GM11168 (cell line): ENCODE measurements around the gene CDR2L.

Experiments used
- in situ Hi-C: fragments of 300-500 bp; cut with MboI; formaldehyde crosslinking; loops from one replicate; pipeline ENCODE4 v1.12.0; 2022; ENCODE audit warnings: low sequenced_read_pairs; ENCODE audit not compliant: unreplicated experiment

CDR2L gene

DNA sequence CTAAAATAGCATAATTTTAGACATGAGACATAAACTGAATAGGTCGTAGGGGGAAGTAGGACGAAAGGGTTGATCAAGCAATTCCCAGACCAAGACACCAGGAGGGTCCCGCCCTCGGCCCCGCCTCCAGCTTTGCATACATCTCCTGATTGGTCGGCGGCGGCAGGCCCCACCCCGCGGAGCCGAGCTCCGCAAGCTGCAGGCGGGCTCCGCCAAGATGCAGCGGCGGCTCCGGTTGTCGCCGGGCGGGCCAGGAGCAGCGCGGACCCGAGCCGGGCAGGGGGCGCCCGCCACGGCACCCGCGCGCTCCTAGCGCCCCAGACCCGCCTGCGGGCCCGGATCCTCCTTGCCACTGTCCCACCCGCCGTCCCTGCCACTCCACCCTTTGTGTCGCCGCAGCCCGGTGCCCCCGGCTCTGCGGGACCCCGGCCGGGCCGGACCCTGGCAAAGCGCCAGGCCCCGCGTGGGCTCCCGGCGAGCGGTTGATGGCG is at the start of gene CDR2L:
Gene CDR2L, plus strand, starts transcription at position 215 of the 491 bp plus-strand sequence. CDS start 412 bp downstream, outside the sequence.
- in situ Hi-C loops = no loop called here

DNA sequence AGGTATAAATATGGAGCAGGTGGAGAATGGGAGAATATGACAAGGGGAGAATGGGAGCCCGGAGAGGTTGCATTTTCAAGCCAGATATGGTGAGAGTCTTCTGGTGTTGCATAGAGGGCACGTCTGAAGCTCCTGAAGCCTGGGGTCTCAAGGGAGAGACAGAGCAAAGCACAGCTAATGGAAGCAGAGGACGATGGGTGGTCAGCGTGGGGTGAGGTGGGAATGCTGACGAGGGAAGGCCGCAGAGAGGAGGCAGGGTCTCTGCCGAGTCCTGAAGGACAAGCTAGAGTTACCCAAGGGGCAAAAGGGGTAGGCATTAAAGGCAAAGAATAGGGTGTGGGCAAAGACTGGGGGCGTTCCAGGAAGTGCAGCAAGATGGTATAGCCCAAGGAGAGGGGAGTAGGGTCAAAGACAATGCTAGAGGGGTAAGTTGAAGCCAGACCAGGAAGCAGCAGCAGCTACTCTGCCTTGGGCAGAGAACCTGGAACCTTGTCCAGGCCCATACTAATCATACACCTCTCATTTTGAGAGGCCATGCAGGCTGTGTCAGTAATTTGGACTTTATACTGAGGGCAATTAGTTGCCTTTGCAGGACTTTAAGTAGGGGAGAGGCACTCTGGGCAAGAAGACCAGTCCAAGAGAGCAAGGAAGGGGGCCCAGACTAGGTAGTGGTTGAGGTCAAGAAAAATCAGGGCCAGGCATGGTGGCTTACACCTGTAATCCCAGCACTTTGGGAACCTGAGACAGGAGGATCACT is 49.1 kb upstream of the CDR2L start:
- in situ Hi-C loops = no loop called here

DNA sequence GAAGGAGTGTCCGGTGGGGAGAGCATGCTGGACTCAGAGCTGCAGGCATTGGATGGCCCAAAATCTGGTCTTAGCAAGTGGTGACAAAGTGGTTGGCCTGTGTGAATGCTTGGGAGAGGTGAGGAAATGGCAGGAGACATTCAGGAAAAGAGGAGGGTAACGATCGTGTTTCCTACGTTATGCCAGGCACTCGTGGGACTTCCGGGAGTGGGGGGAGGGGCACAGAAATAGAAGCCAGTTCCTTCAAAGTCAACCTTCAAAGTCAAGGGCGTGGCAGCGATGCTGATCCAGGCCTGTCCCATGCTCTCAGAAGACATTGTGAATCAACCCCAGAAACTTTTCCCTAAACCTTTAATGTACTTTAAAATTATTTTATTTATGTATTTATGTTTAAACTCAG is 47.9 kb upstream of the CDR2L start:
- in situ Hi-C loops = no loop called here

DNA sequence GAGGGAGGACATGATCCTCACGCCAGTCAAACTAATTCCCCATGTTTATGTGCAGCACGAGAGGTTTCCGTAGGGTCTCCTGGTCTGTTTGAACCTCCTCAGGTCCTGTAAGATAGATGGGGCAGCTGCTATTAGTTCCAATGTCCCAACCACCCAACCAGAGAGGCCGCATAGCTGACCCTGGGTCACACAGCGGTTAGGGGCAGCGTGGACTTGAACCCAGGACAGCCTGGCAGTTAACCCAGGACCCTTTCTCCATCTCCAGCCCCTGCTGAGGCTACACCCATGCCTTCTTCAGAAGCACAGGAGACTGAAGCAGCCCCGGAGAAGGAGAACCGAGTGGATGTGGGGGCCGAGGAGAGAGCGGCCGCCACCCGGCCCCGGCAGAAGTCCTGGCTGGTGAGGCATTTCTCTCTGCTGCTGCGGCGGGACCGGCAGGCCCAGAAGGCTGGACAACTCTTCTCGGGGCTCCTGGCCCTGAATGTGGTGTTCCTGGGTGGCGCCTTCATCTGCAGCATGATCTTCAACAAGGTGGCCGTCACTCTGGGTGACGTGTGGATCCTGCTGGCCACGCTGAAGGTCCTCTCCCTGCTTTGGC is 46.2 kb upstream of the CDR2L start:
- in situ Hi-C loops = no loop called here

DNA sequence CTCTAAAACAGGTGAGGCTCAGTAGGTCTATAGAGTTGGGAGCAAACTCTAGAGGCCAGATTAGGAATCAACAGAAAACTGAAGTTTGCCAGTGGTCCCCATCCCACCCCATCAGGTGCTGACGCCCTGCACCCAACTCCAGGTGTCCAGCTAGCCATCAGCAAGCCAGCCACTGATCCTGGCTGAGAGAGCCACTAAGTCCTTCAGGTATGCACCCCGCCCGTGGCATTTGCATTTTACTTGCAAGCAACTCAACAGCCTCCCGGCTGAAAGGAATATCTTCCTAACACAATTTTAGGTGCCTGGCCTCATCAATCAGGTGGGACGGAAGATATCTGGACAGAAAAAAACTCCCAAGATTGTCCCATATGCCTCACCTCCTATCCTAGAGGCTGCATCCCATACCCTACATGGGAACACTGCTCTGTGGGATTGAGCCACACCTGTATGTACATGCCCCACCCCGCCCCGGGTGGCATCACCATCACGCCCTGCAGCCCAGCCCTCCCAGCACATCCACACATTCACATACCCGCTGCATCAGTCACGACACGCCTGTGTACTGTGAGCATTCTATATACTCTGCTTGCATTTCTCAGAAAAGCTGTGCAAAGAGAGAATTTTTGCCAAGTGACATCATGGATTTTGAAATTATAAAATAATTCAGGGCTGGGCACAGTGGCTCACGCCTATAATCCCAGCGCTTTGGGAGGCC is 43.5 kb upstream of the CDR2L start:
- in situ Hi-C loops = no loop called here

DNA sequence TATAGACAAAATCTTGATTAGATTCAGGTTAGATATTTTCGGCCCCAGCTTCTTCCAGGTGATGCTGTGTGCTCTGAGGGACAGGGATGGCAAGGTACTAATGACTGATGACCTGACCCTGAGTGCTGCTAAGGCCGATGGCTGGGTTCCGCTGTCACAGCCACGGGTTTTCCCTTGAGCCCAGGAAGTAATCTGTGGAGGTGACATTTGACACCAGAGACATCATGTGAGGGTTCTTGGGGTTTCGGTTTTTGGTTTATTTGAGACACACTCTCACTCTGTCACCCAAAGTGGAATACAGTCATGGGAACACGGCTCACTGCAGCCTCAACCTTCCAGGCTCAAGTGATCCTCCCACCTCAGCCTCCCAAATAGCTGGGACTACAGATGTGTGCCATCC is 41.9 kb upstream of the CDR2L start:
- in situ Hi-C loops = no loop called here

DNA sequence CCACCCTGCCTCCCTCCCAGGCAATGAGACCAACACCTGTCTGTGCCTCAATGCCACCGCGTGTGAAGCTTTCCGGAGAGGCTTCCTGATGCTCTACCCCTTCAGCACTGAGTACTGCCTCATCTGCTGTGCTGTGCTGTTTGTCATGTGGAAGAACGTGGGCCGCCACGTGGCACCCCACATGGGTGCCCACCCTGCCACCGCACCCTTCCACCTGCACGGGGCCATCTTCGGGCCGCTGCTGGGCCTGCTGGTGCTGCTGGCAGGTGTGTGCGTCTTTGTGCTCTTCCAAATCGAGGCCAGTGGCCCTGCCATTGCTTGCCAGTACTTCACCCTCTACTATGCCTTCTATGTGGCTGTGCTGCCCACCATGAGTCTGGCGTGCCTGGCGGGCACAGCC is 40.8 kb upstream of the CDR2L start:
- in situ Hi-C loops = no loop called here

DNA sequence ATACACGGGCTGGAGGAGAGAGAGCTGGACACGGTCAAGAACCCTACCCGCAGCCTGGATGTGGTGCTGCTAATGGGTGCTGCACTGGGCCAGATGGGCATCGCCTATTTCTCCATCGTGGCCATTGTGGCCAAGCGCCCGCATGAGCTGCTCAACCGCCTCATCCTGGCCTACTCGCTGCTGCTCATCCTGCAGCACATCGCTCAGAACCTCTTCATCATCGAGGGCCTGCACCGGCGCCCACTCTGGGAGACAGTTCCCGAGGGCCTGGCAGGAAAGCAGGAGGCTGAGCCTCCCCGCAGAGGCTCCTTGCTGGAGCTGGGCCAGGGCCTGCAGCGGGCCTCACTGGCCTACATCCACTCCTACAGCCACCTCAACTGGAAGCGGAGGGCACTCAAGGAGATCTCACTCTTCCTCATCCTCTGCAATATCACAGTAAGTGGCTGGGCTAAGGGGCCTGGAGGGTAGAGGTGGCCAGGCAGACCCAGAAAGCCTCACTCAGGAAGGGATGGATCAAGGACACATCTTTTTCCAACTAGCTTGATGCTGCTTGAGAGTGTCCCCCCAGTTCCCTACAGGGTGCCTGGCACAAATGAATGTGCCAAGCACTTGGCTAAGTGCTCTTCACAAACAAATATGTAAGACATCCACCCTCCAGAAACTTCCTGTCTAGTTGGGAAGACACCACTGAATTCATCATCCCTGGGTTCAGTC is 40.2 kb upstream of the CDR2L start:
- in situ Hi-C loops = no loop called here

DNA sequence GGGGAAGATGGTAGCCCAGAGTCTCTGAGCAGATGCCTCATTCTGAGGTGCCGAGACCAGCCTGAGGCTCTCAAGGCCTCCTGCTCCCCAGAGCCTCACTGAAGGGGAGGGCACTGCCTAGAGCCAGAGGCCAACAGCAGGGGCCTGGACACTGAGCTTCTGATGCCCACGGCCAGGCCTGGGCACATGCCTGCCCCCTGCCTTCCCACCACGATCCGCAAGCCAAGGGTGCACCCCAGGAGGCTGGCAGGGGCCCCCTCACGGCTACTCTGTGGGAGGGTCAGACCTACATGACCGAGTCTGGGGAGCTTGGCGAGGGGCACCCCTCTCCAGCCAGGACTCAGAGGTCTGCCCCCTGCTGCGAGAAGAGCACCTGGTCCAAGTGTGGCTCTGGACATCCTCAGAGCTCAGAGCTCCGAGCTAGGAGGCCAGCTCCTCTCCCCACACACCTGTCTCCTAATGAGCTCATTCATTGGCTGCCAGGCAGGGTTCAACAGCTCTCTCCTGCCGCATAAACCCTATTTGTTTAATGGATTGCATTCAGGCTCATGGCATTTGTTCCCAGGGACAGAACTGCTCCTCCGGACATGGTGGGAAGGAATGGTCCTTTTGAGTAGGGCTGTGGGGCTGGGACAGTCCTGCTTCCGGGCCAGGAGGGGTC is 37.8 kb upstream of the CDR2L start:
- in situ Hi-C loops = no loop called here

DNA sequence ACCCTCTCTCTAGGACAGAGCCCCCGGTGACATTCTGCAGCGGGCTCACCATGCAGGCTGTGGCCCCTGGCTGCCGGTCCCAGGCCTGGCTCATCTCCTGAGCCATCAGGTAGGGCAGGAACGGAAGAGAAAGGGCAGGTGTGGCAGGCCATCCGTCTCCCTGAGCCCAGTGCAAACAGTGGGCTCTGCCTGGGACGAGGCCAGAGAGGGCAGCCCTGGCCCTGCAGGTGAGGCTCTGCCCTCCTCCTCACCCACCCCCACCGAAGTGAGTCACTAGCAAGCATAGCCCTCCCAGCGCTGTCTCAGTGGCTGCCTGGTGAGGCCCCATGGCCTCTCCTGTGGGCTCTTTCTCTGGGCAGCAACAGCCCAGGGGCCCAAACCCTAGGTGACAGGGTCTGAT is 37.2 kb upstream of the CDR2L start:
- in situ Hi-C loops = no loop called here

DNA sequence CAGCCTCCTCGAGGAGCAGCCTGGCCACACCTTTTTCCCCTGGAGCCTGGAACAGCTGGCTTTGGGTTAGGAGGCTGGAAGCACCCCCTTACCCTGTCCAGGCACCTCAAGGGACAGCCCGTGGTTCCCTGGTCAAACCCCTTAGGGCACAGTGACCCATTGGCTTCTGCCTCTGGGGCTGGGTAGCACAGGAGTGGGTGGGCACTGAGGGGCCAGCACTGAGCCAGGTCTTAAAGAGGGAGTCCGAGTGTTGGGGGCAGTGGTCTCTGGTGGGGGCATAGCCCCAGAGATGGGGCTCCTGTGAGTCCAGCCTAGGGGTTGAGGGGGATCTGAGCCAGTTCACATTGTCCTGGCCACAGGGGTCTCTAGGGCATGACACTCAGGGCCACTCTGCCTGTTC is 36.4 kb upstream of the CDR2L start:
- in situ Hi-C loops = no loop called here

DNA sequence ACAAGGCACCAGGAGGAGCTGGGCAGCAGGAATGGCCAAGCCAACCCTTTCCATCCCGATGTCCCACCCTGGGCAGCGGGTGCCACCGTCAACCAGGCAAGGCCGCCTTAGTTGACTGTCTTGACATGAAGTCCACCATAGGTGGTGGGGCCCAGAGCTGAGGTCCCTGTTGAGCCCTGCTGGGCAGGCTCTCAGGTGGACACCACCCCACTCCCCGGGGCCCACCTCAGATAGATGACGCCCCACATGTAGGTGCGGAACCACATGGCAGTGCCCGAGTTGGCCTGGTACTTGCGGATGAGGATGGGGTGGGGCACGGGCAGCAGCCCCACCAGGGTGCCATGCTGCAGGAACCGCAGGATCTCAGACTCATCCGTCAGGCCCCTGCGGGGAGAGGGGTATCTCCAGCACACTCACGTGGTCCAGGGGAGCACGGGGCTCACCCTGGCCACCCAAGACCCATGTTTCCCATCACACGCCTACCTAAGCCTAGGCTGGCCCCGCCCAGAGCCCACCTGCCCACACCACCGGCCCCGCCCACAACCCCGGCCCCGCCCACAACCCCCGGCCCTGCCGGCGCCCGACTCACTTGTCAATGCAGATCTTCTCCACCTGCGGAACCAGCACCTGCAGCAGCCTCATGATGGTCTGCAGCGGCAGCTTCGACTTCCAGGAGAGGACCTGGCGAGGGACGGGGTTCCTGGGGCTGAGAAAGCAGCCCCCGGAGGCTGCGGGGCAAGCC is 35.6 kb upstream of the CDR2L start:
- in situ Hi-C loops = no loop called here

DNA sequence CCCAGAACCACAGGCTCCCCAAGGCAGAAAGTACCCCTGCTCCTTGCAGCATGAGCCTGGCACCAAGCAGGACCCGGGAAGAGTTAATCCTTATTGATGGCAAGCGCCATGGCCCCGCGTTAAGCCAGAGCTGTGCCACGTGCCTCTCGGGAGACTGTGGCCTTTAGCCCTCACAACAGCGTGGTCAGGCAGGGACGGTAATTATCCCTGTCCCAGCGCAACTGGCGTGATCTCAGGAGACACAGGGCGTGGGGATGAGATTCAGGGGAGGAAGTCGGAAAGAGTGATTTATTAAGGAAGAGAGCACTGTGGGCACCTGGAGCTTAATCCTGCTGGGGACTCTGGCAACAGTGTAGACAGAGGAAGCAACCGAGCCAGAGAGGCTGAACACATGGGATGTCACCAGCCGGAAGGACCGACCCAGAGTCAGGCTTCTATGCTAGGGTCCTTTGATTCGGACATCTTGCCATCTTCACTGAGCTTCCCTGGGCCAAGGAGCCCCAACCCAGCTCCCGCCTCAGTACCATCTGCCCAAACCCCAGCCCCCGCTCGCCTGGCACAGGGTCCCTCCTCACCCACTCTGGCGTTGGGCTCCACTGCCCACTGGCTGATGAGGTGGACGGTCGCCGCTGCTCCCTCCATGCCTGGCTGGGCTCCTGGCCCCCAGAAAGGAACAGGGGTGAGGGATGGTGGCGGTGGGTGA is 34.9 kb upstream of the CDR2L start:
- in situ Hi-C loops = no loop called here

DNA sequence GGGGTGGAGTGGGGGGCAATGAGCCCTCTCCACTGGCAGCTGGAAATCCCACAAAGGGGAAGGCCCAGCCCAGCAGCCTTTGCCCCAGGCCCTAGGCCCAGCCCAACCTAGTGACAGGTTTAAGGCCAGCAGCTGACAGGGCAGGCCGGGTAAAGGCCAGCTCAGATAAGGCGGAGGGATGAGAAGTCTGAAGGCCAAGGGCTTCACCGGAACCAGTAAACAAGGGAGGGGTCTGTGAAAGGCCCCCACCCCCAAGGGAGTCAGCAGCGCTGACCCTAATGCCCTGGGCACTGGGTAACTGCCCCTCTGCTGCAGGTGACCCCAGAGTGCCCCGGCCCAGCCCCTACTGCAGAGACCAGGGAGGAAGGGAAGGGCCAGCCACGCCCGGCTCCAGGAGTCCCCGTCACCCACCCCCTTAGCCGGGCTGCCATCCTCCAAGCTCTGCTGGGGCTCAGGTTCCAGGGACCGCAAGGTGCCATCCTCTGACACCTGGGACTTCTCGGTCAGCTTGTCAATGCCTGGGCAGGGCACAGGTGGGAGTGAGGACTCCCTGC is 34.2 kb upstream of the CDR2L start:
- in situ Hi-C loops = no loop called here

DNA sequence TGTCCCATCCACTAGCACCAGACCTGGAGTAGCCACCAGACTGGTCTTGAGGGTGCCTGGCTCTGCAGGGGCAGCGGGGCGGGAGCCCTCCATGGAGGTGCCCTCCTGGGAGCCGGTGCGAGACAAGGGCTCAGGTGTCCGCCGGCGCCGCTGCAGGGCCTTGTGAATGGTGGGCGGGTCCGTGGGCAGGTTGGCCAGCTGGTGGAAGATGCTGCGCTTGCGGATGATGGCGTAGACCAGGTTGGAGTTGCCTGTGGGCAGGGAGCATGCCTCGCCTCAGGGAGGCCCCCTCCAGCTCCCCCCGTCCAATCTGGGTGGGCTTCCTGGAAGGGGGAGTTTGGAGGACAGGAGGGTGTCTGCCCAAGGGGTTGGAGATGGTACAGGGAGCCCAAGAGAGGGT is 33.3 kb upstream of the CDR2L start:
- in situ Hi-C loops = no loop called here

DNA sequence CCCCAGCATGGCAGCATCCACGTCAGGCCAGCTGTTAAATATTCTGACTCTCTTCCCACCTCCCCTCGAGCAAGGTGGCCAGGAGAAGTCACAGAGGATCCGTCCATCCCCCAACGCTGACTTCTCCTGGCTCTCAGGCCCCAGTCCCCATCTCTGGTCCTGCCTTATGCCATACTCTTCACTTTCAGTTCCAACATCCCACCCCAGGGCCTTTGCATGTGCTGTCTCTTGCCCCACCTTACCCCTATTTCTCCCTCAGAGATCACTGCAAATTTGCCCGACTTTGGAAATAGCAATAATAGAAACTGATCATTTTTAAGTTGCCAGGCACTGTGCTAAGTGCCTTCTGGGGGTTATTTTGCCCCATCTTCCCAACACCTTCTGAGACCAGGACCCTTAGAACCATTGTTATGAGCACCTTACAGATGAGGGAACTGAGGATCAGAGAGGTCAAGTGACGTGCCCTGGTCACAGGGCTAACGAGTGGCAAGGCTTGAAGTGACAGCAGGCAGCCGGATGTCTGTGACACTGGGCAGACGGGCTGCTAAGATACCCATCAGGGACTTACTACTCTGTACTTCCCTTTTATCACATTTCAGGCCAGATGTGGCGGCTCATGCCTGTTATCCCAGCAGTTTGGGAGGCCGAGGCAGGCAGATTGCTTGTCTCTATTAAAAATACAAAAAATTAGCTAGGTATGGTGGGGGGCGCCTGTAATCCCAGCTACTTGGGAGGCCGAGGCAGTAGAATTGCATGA is 32.6 kb upstream of the CDR2L start:
- in situ Hi-C loops = no loop called here

DNA sequence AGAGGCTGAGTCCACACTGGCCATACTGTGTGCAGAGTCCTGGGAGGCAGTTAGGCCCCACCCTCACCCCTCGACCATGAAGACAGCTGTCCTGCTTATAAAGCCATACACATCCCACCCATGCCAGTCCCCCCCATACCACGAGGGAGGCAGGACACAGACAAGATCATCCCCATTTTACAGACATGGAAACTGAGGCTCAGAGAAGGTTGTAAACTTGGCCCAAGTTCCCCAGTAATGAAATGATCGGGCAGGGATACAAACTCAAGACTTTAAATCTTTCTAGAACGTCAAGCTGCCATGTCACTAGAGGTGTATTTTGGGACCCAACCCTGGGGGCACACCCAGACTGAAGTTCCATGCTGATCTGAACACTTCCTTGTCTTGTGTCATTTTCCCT is 31.3 kb upstream of the CDR2L start:
- in situ Hi-C loops = no loop called here
